HEK293T (cell line): Measurements from ENCODE around the gene CYS1.

Experiments used
- CTCF ChIA-PET: fragments of 350-600 bp; formaldehyde crosslinking; extraction: SDS; loops from one replicate; lab custom pipeline; 2021; ENCODE audit warnings: antibody characterized with exemption, inconsistent platforms; lab: Yijun Ruan, JAX
- POLR2A ChIA-PET: fragments of 350-600 bp; formaldehyde crosslinking; extraction: SDS; loops from one replicate; lab custom pipeline; 2020; ENCODE audit warnings: antibody characterized with exemption, inconsistent platforms; lab: Yijun Ruan, JAX
- DNase-seq: peaks from one replicate; pipeline ENCODE4 v3.0.0; 2012; ENCODE audit warnings: mixed read lengths; ENCODE audit errors: extremely low spot score
- ARNT ChIP-seq: fragments of 450-650 bp; IDR thresholded peaks from 2 replicates; pipeline ENCODE4 v1.6.1; 2017; ENCODE audit warnings: mild to moderate bottlenecking
- BHLHE40 ChIP-seq: fragments of 450-650 bp; IDR thresholded peaks from 2 replicates; pipeline ENCODE4 v1.6.1; 2016; ENCODE audit warnings: mild to moderate bottlenecking, moderate library complexity, borderline replicate concordance
- CTBP1 ChIP-seq: fragments of 450-650 bp; IDR thresholded peaks from 2 replicates; pipeline ENCODE4 v1.6.1; 2016; ENCODE audit warnings: borderline replicate concordance
- ELF4 ChIP-seq: fragments of 450-650 bp; IDR thresholded peaks from 2 replicates; pipeline ENCODE4 v1.6.1; 2017; ENCODE audit warnings: antibody characterized with exemption
- FOXA1 ChIP-seq: fragments of 450-650 bp; IDR thresholded peaks from 2 replicates; pipeline ENCODE4 v1.6.1; 2016; ENCODE audit warnings: mild to moderate bottlenecking
- FOXK2 ChIP-seq: fragments of 450-650 bp; IDR thresholded peaks from 2 replicates; pipeline ENCODE4 v1.6.1; 2016; ENCODE audit warnings: mild to moderate bottlenecking
- FOXM1 ChIP-seq: fragments of 450-650 bp; IDR thresholded peaks from 2 replicates; pipeline ENCODE4 v1.6.1; 2017; ENCODE audit warnings: mild to moderate bottlenecking, borderline replicate concordance
- HDGF ChIP-seq: fragments of 450-650 bp; IDR thresholded peaks from 2 replicates; pipeline ENCODE4 v1.6.1; 2017; ENCODE audit warnings: antibody characterized with exemption, borderline replicate concordance
- L3MBTL2 ChIP-seq: fragments of 450-650 bp; conservative IDR thresholded peaks from 2 replicates; pipeline ENCODE4 v1.6.1; 2016; ENCODE audit warnings: mild to moderate bottlenecking
- LEF1 ChIP-seq: fragments of 450-650 bp; IDR thresholded peaks from 2 replicates; pipeline ENCODE4 v1.6.1; 2017; ENCODE audit warnings: mild to moderate bottlenecking, borderline replicate concordance
- NFRKB ChIP-seq: fragments of 450-650 bp; IDR thresholded peaks from 2 replicates; pipeline ENCODE4 v1.6.1; 2016; ENCODE audit warnings: mild to moderate bottlenecking, moderate library complexity
- SP1 ChIP-seq: fragments of 450-650 bp; IDR thresholded peaks from 2 replicates; pipeline ENCODE4 v1.6.1; 2017
- SUZ12 ChIP-seq: fragments of 450-650 bp; IDR thresholded peaks from 2 replicates; pipeline ENCODE4 v1.6.1; 2016; ENCODE audit warnings: mild to moderate bottlenecking
- TARDBP ChIP-seq: fragments of 450-650 bp; IDR thresholded peaks from 2 replicates; pipeline ENCODE4 v1.6.1; 2016
- ZNF384 ChIP-seq: fragments of 450-650 bp; IDR thresholded peaks from 2 replicates; pipeline ENCODE4 v1.6.1; 2016
- TF ChIP-seq, protein P1 (sequence below): fragments of 450-650 bp; IDR thresholded peaks from 2 replicates; pipeline ENCODE4 v1.6.1; 2016

CYS1 gene

DNA sequence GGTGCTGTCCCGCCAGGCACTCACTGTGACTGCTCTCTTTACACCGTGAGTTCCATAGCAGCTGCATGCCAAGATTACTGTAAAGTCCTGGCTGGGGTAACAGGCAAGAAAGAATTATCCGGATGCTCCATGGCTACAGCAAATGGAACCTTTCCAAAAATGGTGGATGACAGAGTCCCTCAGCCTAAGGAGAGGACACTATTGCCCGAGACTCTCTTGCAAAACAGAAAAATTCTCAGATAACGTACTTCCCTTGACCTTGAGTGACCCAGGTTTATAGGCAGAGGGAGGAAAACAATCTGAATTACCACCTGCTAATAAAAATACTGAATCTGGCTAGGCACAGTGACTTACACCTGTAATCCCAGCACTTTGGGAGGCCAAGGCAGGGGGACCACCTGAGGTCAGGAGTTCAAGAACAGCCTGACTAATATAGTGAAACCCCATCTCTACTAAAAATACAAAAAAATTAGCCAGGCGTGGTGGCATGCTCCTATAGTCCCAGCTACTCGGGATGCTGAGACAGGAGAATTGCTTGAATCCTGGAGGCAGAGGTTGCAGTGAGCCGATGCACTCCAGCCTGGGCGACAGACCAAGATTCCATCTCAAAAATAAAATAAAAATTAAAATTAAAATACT is 4.5 kb downstream of the CYS1 start:
- ChIA-PET POLR2A (no interaction called here), CTCF (interaction anchor here (1.3 to 2.7 kb wide), 2 partner anchors 21 to 359 kb away, joined by 3 to 8 read pairs; no protein-coding TSS in a partner anchor)
- TF ChIP-seq FOXM1: no peak
- no peak for TF ChIP-seq FOXK2
- TF ChIP-seq ZNF384: no peak
- no peak for TF ChIP-seq FOXA1
- TF ChIP-seq ARNT: no peak
- TF ChIP-seq CTBP1: no peak
- no peak for TF ChIP-seq L3MBTL2
- TF ChIP-seq, protein P1, sequence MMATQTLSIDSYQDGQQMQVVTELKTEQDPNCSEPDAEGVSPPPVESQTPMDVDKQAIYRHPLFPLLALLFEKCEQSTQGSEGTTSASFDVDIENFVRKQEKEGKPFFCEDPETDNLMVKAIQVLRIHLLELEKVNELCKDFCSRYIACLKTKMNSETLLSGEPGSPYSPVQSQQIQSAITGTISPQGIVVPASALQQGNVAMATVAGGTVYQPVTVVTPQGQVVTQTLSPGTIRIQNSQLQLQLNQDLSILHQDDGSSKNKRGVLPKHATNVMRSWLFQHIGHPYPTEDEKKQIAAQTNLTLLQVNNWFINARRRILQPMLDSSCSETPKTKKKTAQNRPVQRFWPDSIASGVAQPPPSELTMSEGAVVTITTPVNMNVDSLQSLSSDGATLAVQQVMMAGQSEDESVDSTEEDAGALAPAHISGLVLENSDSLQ: no peak
- DNase-seq: no peak

GRCh38 chr2:10075101-10075500 is 5.1 kb downstream of the CYS1 start:
- TF ChIP-seq ELF4 (no peak), CTBP1 (no peak), SP1 (no peak), FOXK2 (no peak), NFRKB (no peak), LEF1 (no peak), HDGF (no peak), L3MBTL2 (no peak)
- TF ChIP-seq, protein P1: no peak
- ChIA-PET POLR2A (no interaction called here), CTCF (interaction anchor here (1.0 to 4.4 kb wide), 3 partner anchors 22 to 70 kb away, joined by 3 to 46 read pairs (median 8); no protein-coding TSS in a partner anchor)
- no peak for DNase-seq

- CTCF ChIA-PET: interaction anchor here (1.1 to 4.4 kb wide), 3 partner anchors 24 to 362 kb away, joined by 4 to 46 read pairs (median 20); no protein-coding TSS in a partner anchor
- POLR2A ChIA-PET: interaction anchor here (2.2 kb wide), 2 partner anchors 30 to 48 kb away, joined by 7 read pairs; partner anchors contain the start of gene KLF11
- TF ChIP-seq TARDBP (no peak), LEF1 (no peak), FOXK2 (no peak), L3MBTL2 (no peak), HDGF (no peak), FOXA1 (no peak), ZNF384 (no peak), NFRKB (no peak), CTBP1 (no peak), SP1 (no peak), ARNT (no peak), SUZ12 (no peak), BHLHE40 (no peak), ELF4 (no peak)
- TF ChIP-seq, protein P1: no peak
- no peak for DNase-seq
Measured at GRCh38 chr2:10073706-10074105, 6.5 kb downstream of the CYS1 start.

GRCh38 chr2:10072656-10073480 is 7.3 kb downstream of the CYS1 start:
- no peak for TF ChIP-seq FOXA1
- TF ChIP-seq FOXM1: no peak
- TF ChIP-seq SP1: no peak
- TF ChIP-seq L3MBTL2: no peak
- no peak for TF ChIP-seq TARDBP
- TF ChIP-seq NFRKB: no peak
- no peak for TF ChIP-seq BHLHE40
- peak; percentile 90 for DNase-seq
- POLR2A ChIA-PET: interaction anchor here (1.0 to 2.2 kb wide), 5 partner anchors 12 to 50 kb away, joined by 3 to 7 read pairs (median 3); partner anchors contain the start of genes KLF11 and RRM2
- CTCF ChIA-PET: interaction anchor here (0.8 to 4.4 kb wide), 14 partner anchors 10 to 587 kb away, joined by 3 to 46 read pairs (median 5); no protein-coding TSS in a partner anchor

GRCh38 chr2:10071595-10071994 is 8.6 kb downstream of the CYS1 start:
- ChIA-PET POLR2A (interaction anchor here (0.9 to 2.2 kb wide), 6 partner anchors 14 to 363 kb away, joined by 3 to 7 read pairs (median 4); partner anchors contain the start of genes KLF11 and RRM2), CTCF (interaction anchor here (0.6 to 4.4 kb wide), 11 partner anchors 11 to 650 kb away, joined by 3 to 46 read pairs (median 6); no protein-coding TSS in a partner anchor)
- DNase-seq: no peak
- TF ChIP-seq NFRKB: no peak
- TF ChIP-seq SUZ12: no peak
- TF ChIP-seq, protein P1: no peak
- TF ChIP-seq CTBP1: no peak
